GM18498 (cell line): Measurements from ENCODE around the gene SCUBE1.

ENCODE experiments used
- ATAC-seq: cut with Tn5 transposase; IDR thresholded peaks from one replicate; pipeline ENCODE4 v1.9.1; 2021; ENCODE audit warnings: mild to moderate bottlenecking, moderate library complexity; ENCODE audit not compliant: unreplicated experiment

The SCUBE1 gene

GRCh38 chr22:43329061-43329460 is 14.1 kb downstream of the SCUBE1 start:
- no peak for ATAC-seq

DNA sequence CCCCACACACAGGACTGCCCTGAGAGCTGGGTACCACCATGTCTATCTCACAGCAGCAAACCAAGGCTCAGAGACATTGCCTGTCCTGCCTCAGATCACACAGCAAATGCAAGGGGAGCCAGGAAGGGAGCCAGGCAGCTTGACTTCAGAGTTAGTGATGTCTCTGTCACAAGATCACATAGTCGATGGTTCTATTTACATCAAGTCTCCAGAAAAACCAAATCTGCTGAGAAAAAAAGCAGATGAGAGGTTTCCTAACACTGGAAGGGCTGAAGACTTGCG is 16.1 kb downstream of the SCUBE1 start:
- ATAC-seq, result no peak

- no peak for ATAC-seq
Observed at GRCh38 chr22:43326331-43327156, 16.6 kb downstream of the SCUBE1 start.

GRCh38 chr22:43325176-43325575 is 18.0 kb downstream of the SCUBE1 start:
- ATAC-seq, result no peak

GRCh38 chr22:43320943-43321900 is 21.9 kb downstream of the SCUBE1 start:
- ATAC-seq, result no peak

DNA sequence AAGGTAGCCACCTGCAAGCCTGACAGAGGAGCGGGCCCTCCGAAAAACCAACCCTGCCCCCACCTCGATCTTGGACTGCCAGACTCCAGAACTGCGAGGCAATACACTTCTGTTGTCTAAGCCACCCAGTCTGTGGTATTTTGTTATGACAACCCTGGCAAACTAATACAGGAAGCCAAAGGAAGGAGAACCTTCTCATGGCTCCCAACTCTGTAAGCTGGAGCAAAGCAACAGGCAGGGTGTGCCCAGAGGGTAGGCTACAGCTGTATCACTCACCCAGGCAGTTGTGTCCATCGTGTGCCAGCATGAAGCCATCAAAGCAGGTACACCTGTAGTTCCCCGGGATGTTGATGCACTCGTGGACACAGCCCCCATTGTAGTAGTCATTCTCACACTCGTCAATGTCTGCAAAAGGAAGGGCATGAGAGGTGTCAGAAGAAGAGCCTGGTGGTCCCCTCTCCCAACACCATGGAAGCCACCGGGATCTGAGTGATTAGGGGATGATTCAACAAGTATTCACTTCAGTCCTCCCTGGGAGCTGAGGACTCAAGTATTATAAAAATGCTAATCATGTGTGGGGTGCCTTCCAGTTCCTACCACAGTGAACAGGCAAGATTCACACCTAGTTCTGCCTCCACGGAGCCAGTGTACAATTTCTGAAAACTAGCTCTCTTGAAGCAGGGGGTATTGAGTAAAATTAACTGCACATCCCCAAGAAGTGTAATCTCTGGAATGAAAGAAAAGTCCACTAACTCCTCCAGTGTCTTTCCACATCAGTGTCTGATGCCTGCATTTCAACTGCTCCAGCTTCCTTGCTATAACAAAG is 23.3 kb downstream of the SCUBE1 start:
- ATAC-seq, result no peak

DNA sequence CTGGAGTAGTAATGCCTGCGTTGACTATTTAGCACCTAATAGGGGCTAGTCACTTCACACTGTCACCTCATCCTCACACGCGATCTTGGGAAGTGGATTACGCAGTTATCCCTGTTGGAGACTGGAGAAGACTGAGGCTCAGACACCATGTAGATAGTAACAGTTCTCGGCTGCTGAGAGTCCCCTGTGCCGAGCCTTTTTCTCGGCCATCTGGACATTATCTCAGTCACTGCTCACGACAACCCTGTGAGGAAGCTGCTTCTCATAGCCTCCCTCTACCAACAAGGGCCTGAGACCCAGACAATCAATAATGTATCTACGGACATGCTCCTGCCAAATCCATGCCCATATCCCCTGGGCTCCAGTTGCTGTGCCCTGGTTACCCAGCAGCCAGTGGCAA is 25.9 kb downstream of the SCUBE1 start:
- no peak for ATAC-seq

- ATAC-seq, result no peak
Observed at GRCh38 chr22:43315687-43316217, 27.4 kb downstream of the SCUBE1 start.

DNA sequence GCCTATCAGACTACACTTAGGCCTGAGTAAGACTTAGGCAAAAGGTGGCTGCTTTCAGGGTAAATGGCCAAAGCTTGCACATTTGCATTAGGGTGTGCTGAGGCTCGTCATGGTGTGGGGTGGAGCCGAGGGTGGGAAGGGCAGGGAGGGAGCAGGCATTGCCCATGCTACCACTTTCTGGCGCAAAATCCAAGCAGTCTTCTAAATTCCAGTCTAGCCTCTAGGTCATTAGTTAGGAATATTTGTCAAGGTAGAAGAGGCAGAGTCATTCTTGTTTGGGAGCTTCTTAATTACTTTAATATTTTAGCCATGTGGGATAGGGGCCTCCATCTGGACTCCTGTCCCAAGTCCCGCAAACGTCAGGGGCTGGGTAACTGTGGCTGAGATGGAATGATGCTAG is 28.6 kb downstream of the SCUBE1 start:
- no peak for ATAC-seq

GRCh38 chr22:43313890-43314474 is 29.2 kb downstream of the SCUBE1 start:
- ATAC-seq, result no peak

GRCh38 chr22:43313244-43313889 is 29.8 kb downstream of the SCUBE1 start:
- no peak for ATAC-seq

DNA sequence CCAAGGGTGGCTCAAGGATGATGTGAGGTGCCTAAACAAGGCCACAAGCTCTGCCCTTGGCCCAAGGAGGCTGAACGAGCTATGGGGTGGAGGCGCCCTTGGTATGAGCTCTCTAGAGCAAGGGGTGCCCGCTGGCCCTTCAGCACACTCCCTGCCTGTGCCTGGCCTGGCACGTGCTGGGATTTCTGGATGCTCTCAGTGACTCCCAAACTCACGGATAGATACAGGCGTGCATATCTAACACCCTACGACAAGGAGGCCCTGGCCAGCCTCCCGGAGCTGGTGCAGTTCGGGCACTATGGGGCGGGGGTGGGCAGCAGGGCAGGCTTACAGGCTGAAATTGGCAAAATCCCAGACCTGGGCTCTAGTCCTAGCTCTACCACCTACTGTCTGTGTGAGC is 30.6 kb downstream of the SCUBE1 start:
- ATAC-seq, result no peak

- ATAC-seq, result no peak
Observed at GRCh38 chr22:43310798-43311197, 32.4 kb downstream of the SCUBE1 start.

DNA sequence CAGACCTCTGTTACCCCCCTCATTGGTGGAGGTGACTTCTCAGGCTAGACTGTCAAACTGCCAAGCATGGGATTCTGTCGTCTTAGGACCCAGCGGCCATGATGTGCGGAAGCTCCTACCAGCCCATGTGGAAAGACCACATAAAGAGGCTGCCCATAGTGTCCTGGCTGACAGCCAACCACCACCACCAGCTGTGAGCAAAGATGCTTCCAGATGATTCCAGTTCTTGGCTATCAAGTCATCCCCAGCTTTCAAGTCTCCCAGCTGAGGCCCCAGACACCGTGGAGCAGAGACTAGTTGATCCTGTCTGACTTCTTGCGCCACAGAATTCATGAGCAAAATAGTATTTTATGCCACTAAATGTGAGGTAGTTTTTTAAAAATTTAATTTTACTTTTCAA is 32.9 kb downstream of the SCUBE1 start:
- no peak for ATAC-seq

- ATAC-seq, result no peak
Observed at GRCh38 chr22:43308836-43309235, 34.3 kb downstream of the SCUBE1 start.

GRCh38 chr22:43308060-43308830 is 34.9 kb downstream of the SCUBE1 start:
- ATAC-seq, result no peak

GRCh38 chr22:43305806-43306205 is 37.4 kb downstream of the SCUBE1 start:
- no peak for ATAC-seq

DNA sequence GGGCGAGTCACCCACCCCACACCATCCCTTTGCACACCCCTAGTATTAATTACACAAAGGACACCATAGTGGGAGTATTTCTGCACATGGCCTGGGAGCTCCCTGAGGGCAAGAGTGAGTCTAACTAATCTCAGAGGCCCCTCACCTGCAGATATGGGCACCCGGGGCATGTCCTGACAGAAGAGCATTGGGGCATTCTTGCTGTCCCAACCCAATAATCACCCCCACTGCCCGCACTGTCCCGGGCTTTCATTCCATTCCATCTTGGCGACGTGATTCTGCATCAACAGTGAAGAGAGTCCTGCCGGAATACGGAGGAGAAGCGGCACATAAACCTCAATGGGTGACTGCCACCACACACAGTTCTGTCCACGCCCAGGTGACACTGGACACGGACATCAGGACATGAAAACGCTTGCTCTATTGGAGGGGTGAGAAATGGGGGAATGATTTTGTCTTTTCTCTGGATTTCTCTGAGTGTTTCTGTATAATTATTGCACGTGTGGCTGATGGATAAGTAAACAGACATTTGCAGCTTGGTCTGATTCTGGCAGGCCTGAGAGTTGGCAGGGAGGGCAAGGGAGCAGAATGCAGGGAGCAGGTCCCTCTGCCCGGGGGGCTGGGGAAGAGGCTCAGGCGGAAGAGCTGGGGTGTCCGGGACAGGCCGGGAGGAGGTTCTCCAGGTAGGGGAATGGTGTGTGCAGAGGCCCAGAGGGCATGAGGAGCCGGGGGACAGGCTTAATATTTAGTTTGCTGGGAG is 38.2 kb downstream of the SCUBE1 start:
- ATAC-seq, result no peak

GRCh38 chr22:43303751-43304150 is 39.4 kb downstream of the SCUBE1 start:
- ATAC-seq, result no peak
